ENCODE measurements around the gene ARHGEF17. TPM values are rescaled to one million over a fixed set of nuclear protein-coding genes. Genes with fewer than 3 reads are reported as not detected.

The ARHGEF17 gene
- total and polyA plus RNA-seq, 2 of the 13 experiments (the other 11 are each of a cell fraction or from before 2014, with no cell fraction given), result 10.7 to 28.8 TPM

DNA sequence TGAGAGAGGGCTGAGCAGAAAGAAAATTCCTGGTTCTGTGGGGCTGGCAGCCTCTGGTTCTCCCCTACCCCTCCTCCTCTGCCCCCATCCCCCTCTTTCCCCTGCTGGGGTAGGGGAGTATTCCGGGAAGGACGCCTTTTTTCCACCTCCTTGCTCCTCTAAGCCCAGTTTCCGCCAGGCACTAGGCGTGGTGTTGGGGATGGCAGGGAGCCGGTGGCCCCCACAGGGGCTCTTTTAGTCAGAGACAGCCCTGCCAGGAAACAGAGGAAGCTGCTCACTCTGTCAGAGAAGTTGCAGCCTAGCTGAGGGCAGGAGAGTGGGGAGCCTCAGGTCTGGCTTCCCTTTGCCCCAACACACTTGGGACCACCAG lies 15.6 kb upstream of the ARHGEF17 start:
- Histone ChIP-seq H3K4me1 (ENCODE audit: insufficient read depth, low read length) (peaks cover 18% of the 10 kb centered on the region), H4K20me1 (ENCODE audit: insufficient read depth, low read length) (no peaks in the 10 kb centered on the region), H3K79me2 (ENCODE audit: insufficient read depth, low read length) (no peaks in the 10 kb centered on the region), H3K9ac (ENCODE audit: insufficient read depth, low read depth, low read length) (no peak overlapping the region), H3K4me2 (ENCODE audit: low read depth, low read length) (no peak overlapping the region), H3K4me3 (replicated peaks in 1 of 3; ENCODE audit: insufficient read depth in 1 of 3, low read depth in 2 of 3, low read length in 3 of 3) (no peak overlapping the region), H3K27me3 (ENCODE audit: control insufficient read depth in 1 of 2, insufficient read depth in 2 of 2, low read length in 2 of 2) (peaks cover 4 to 36% of the 10 kb centered on the region in 2 experiments; a peak in 3 of 5 replicates), H2AFZ (ENCODE audit: low read length) (no peak overlapping the region), H3K9me3 (ENCODE audit: low read length) (no peaks in the 10 kb centered on the region), H3K36me3 (replicated peaks in 1 of 2; ENCODE audit: control insufficient read depth in 1 of 2, insufficient read depth in 2 of 2, low read length in 2 of 2) (no peaks in the 10 kb centered on the region), H3K27ac (ENCODE audit: extremely low read length, insufficient read depth, low read length) (no peak overlapping the region)
- 4% methylated on average over 5 of the region's 5 CpGs for whole genome bisulfite sequencing (ENCODE audit: low lambda C conversion rate)
- ChIA-PET CTCF (ENCODE audit: low intra/inter-chr PET ratio, low total read pairs) (no interaction called here), POLR2A (interaction anchor here (1.2 kb wide), 1 partner anchor 15 kb away, joined by 5 read pairs; no protein-coding TSS in a partner anchor)
- no TSS peak for BruUV-seq (replicated peaks)
- FAIRE-seq (no peak), ATAC-seq (no peak), DNase-seq (ENCODE audit: low spot score) (no peak)
- intact Hi-C loops (cut with micrococcal nuclease; ENCODE audit: unreplicated experiment), result loop anchor here (1.0 kb wide), 1 partner anchor 32 kb away; no protein-coding TSS in a partner anchor
- in situ Hi-C loops (cut with HindIII; ENCODE audit: extremely low pct_ligation_motif_present, low pct_unique_long_range_greater_than_20kb), result loop anchor here (5.0 kb wide), 1 partner anchor 100 kb away; no protein-coding TSS in a partner anchor
- TF ChIP-seq ZNF350 (CRISPR knock-in tag; IDR thresholded peaks at IDR 0.05; ENCODE audit: borderline replicate concordance, low read depth) (no peak), ARNT2 (CRISPR knock-in tag; IDR thresholded peaks at IDR 0.05; ENCODE audit: low read depth) (no peak), RAD51 (IDR thresholded peaks at IDR 0.05; ENCODE audit: borderline replicate concordance) (no peak), YY1 (IDR thresholded peaks at IDR 0.05; ENCODE audit: insufficient read depth, insufficient replicate concordance, low read depth, low read length) (no peak), EEA1 (CRISPR knock-in tag; IDR thresholded peaks at IDR 0.05; ENCODE audit: borderline replicate concordance) (no peak), NFE2L2 (IDR thresholded peaks at IDR 0.05; ENCODE audit: low read length) (no peak), ZNF83 (CRISPR knock-in tag; IDR thresholded peaks at IDR 0.05; ENCODE audit: borderline replicate concordance) (no peak)
- TF ChIP-seq, protein P1, sequence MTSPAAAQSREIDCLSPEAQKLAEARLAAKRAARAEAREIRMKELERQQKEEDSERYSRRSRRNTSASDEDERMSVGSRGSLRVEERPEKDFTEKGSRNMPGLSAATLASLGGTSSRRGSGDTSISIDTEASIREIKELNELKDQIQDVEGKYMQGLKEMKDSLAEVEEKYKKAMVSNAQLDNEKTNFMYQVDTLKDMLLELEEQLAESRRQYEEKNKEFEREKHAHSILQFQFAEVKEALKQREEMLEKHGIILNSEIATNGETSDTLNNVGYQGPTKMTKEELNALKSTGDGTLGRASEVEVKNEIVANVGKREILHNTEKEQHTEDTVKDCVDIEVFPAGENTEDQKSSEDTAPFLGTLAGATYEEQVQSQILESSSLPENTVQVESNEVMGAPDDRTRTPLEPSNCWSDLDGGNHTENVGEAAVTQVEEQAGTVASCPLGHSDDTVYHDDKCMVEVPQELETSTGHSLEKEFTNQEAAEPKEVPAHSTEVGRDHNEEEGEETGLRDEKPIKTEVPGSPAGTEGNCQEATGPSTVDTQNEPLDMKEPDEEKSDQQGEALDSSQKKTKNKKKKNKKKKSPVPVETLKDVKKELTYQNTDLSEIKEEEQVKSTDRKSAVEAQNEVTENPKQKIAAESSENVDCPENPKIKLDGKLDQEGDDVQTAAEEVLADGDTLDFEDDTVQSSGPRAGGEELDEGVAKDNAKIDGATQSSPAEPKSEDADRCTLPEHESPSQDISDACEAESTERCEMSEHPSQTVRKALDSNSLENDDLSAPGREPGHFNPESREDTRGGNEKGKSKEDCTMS (CRISPR knock-in tag; conservative IDR thresholded peaks at IDR 0.05), result no peak
- TF ChIP-seq, protein P2, sequence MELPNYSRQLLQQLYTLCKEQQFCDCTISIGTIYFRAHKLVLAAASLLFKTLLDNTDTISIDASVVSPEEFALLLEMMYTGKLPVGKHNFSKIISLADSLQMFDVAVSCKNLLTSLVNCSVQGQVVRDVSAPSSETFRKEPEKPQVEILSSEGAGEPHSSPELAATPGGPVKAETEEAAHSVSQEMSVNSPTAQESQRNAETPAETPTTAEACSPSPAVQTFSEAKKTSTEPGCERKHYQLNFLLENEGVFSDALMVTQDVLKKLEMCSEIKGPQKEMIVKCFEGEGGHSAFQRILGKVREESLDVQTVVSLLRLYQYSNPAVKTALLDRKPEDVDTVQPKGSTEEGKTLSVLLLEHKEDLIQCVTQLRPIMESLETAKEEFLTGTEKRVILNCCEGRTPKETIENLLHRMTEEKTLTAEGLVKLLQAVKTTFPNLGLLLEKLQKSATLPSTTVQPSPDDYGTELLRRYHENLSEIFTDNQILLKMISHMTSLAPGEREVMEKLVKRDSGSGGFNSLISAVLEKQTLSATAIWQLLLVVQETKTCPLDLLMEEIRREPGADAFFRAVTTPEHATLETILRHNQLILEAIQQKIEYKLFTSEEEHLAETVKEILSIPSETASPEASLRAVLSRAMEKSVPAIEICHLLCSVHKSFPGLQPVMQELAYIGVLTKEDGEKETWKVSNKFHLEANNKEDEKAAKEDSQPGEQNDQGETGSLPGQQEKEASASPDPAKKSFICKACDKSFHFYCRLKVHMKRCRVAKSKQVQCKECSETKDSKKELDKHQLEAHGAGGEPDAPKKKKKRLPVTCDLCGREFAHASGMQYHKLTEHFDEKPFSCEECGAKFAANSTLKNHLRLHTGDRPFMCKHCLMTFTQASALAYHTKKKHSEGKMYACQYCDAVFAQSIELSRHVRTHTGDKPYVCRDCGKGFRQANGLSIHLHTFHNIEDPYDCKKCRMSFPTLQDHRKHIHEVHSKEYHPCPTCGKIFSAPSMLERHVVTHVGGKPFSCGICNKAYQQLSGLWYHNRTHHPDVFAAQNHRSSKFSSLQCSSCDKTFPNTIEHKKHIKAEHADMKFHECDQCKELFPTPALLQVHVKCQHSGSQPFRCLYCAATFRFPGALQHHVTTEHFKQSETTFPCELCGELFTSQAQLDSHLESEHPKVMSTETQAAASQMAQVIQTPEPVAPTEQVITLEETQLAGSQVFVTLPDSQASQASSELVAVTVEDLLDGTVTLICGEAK (IDR thresholded peaks at IDR 0.05), result no peak
- TF ChIP-seq, protein P2 (CRISPR knock-in tag; IDR thresholded peaks at IDR 0.05), result no peak
- TF ChIP-seq, protein P3, sequence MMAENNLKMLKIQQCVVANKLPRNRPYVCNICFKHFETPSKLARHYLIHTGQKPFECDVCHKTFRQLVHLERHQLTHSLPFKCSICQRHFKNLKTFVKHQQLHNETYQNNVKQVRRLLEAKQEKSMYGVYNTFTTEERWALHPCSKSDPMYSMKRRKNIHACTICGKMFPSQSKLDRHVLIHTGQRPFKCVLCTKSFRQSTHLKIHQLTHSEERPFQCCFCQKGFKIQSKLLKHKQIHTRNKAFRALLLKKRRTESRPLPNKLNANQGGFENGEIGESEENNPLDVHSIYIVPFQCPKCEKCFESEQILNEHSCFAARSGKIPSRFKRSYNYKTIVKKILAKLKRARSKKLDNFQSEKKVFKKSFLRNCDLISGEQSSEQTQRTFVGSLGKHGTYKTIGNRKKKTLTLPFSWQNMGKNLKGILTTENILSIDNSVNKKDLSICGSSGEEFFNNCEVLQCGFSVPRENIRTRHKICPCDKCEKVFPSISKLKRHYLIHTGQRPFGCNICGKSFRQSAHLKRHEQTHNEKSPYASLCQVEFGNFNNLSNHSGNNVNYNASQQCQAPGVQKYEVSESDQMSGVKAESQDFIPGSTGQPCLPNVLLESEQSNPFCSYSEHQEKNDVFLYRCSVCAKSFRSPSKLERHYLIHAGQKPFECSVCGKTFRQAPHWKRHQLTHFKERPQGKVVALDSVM (CRISPR knock-in tag; IDR thresholded peaks at IDR 0.05), result no peak

Data from HepG2 (cell line).